ENCODE measurements around the gene DCLK1. TPM values are rescaled to one million over a fixed set of nuclear protein-coding genes. Genes with fewer than 3 reads are reported as not detected.

Gene DCLK1
- total RNA-seq, 1 donor from 2014 or later: 6.4 TPM

GRCh38 chr13:35808846-35809245 lies 322.3 kb downstream of the DCLK1 start:
- no peaks in the 10 kb centered on the region for H3F3A ChIP-seq (ENCODE audit: low read depth)
- H3K9me3 Mint-ChIP-seq: no peaks in the 10 kb centered on the region
- no peak overlapping the region for H3K27ac ChIP-seq
- no peaks in the 10 kb centered on the region for H3K27me3 ChIP-seq
- no peaks in the 10 kb centered on the region for H3K36me3 ChIP-seq
- H3K9me3 ChIP-seq (ENCODE audit: low read depth): no peaks in the 10 kb centered on the region
- H3K4me1 ChIP-seq: no peaks in the 10 kb centered on the region
- peaks cover 9% of the 10 kb centered on the region for H3K4me1 Mint-ChIP-seq
- H3K4me2 ChIP-seq: no peak overlapping the region
- H3K79me2 ChIP-seq (ENCODE audit: low read depth): no peaks in the 10 kb centered on the region
- no peaks in the 10 kb centered on the region for H4K20me1 ChIP-seq (ENCODE audit: low read depth)
- H3K9ac ChIP-seq: no peak overlapping the region
- no peak overlapping the region for H3K4me3 ChIP-seq
- H3K36me3 Mint-ChIP-seq: no peaks in the 10 kb centered on the region
- H3K27me3 Mint-ChIP-seq (ENCODE audit: insufficient read depth, low read depth): peaks cover 2% of the 10 kb centered on the region
- TF ChIP-seq CTCF (IDR thresholded peaks at IDR 0.05): no peak
- no peak for TF ChIP-seq EZH2 (IDR thresholded peaks at IDR 0.05)
- TF ChIP-seq EZH2phosphoT487 (IDR thresholded peaks at IDR 0.05): no peak
- DNase-seq (ENCODE audit: low spot score): no peak
- H3K27ac Mint-ChIP-seq: peak overlapping the region; percentile 17
- H3K4me3 Mint-ChIP-seq: no peak overlapping the region
- H2AFZ ChIP-seq (replicated peaks): no peak overlapping the region

GRCh38 chr13:35804901-35805300 lies 326.3 kb downstream of the DCLK1 start:
- Histone ChIP-seq H3K4me3 (no peak overlapping the region), H3F3A (ENCODE audit: low read depth) (no peaks in the 10 kb centered on the region), H3K4me2 (no peak overlapping the region), H3K27me3 (no peaks in the 10 kb centered on the region), H3K36me3 (no peaks in the 10 kb centered on the region), H3K27ac (no peak overlapping the region), H3K9me3 (ENCODE audit: low read depth) (no peaks in the 10 kb centered on the region), H3K79me2 (ENCODE audit: low read depth) (no peaks in the 10 kb centered on the region), H4K20me1 (ENCODE audit: low read depth) (no peaks in the 10 kb centered on the region), H3K4me1 (no peaks in the 10 kb centered on the region), H2AFZ (replicated peaks) (no peak overlapping the region), H3K9ac (no peak overlapping the region)
- H3K27me3 Mint-ChIP-seq (ENCODE audit: insufficient read depth, low read depth): peaks cover 2% of the 10 kb centered on the region
- DNase-seq (ENCODE audit: low spot score): no peak
- H3K4me3 Mint-ChIP-seq: no peak overlapping the region
- H3K9me3 Mint-ChIP-seq: no peaks in the 10 kb centered on the region
- TF ChIP-seq CTCF (IDR thresholded peaks at IDR 0.05) (no peak), EZH2 (IDR thresholded peaks at IDR 0.05) (no peak), EZH2phosphoT487 (IDR thresholded peaks at IDR 0.05) (no peak)
- peaks cover 2% of the 10 kb centered on the region for H3K4me1 Mint-ChIP-seq
- no peaks in the 10 kb centered on the region for H3K36me3 Mint-ChIP-seq
- no peak overlapping the region for H3K27ac Mint-ChIP-seq

- no peaks in the 10 kb centered on the region for H3K9me3 Mint-ChIP-seq
Measured at GRCh38 chr13:35797991-35798390, 333.2 kb downstream of the DCLK1 start.

More at GRCh38 chr13:35797991-35798390, 333.2 kb downstream of the DCLK1 start:
- Histone ChIP-seq H3K79me2 (ENCODE audit: low read depth) (no peaks in the 10 kb centered on the region), H3K36me3 (no peaks in the 10 kb centered on the region), H3K4me2 (no peak overlapping the region), H3K4me1 (peaks cover 6% of the 10 kb centered on the region), H4K20me1 (ENCODE audit: low read depth) (no peaks in the 10 kb centered on the region), H3F3A (ENCODE audit: low read depth) (no peaks in the 10 kb centered on the region), H3K9me3 (ENCODE audit: low read depth) (no peaks in the 10 kb centered on the region), H3K27ac (no peak overlapping the region), H3K4me3 (no peak overlapping the region), H2AFZ (replicated peaks) (no peak overlapping the region), H3K9ac (no peak overlapping the region), H3K27me3 (no peaks in the 10 kb centered on the region)
- H3K4me3 Mint-ChIP-seq: no peak overlapping the region
- DNase-seq (ENCODE audit: low spot score): no peak
- no peaks in the 10 kb centered on the region for H3K36me3 Mint-ChIP-seq
- no peaks in the 10 kb centered on the region for H3K4me1 Mint-ChIP-seq
- no peaks in the 10 kb centered on the region for H3K27me3 Mint-ChIP-seq (ENCODE audit: insufficient read depth, low read depth)
- no peak for TF ChIP-seq EZH2 (IDR thresholded peaks at IDR 0.05)
- no peak for TF ChIP-seq EZH2phosphoT487 (IDR thresholded peaks at IDR 0.05)
- TF ChIP-seq CTCF (IDR thresholded peaks at IDR 0.05): no peak
- H3K27ac Mint-ChIP-seq: no peak overlapping the region
